Stimulated activated CD8-positive, alpha-beta memory T cell treated with anti-CD3 and anti-CD28 coated beads, Interleukin-7, amount 100 ng/mL, for 48 hours (primary cell): ENCODE data around the gene OVOL3.

Experiments used
- DNase-seq, 2 donors: peaks; one replicate each; pipeline ENCODE4 v3.0.0-alpha.2; 2020; ENCODE audit warnings: low read depth in 1 of 2; ENCODE audit errors: extremely low read depth in 1 of 2

Gene OVOL3

GRCh38 chr19:36099166-36099785 is 11.7 kb upstream of the OVOL3 start:
- no peak for DNase-seq

DNA sequence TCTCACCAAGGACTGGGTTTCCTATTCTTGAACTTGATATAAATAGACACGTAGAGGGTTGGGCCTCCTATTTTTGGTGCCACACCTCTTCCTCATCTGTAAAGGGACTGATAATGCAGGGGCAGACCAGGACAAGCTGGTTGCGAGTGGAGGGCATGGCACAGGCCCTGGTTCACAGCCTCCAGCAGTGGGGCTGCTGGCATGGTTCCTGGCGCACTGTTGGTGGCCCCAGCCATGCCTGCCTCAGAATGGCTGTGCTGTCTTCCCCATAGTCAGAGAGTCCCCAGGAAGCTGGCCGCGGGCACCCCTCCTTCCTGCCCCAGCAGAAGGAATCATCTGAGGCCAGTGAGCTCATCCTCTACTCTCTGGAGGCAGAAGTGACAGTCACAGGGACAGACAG is 10.5 kb upstream of the OVOL3 start:
- no peak for DNase-seq

GRCh38 chr19:36101550-36102327 is 9.2 kb upstream of the OVOL3 start:
- no peak for DNase-seq

DNA sequence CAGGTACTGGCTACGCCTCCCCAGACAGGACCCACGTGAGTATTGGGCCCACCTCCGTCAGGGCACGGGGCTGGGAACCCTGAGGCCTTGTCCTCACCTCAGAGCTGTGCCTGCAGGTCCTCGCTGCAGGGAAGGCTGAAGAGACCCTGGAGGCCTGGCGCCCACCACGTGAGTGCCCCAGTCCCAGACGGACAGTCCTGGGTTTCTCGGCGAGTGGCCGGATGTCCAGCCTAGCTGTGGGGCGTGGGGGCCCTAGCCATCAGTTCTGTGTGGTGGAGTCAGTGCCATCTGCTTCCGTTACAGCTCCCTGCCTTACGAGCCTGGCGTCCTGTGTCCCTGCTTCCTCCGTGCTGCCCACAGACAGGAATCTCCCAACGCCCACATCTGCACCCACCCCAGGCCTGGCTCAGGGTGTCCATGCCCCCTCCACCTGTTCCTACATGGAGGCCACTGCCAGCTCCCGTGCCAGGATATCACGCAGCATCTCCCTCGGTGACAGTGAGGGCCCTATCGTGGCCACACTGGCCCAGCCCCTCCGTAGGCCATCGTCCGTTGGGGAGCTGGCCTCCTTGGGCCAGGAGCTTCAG is 7.8 kb upstream of the OVOL3 start:
- DNase-seq: no peak

- no peak for DNase-seq
These were observed 6.9 kb upstream of the OVOL3 start for GRCh38 chr19:36103842-36104552.

- no peak for DNase-seq
These were observed 4.5 kb upstream of the OVOL3 start for GRCh38 chr19:36106441-36106840.

DNA sequence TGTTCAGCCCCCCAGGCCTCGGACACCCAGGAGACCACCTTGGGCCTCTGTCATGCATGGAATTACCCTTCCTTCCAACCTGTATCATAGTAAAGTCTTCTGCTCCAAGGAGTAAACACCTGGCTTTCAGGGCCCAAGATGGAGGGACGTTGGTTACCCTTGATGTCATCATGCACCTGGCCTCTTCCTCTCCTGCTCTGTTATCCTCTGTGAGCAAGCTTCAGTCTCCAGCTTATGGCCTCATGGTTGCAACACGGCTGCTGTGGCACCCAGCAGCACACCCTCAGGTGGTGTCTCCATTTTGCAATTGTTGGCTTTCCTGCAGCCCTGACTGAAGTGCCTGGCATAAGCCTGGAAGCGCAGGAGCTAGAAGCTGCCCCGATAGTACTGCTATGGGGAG is 4.0 kb upstream of the OVOL3 start:
- no peak for DNase-seq

DNA sequence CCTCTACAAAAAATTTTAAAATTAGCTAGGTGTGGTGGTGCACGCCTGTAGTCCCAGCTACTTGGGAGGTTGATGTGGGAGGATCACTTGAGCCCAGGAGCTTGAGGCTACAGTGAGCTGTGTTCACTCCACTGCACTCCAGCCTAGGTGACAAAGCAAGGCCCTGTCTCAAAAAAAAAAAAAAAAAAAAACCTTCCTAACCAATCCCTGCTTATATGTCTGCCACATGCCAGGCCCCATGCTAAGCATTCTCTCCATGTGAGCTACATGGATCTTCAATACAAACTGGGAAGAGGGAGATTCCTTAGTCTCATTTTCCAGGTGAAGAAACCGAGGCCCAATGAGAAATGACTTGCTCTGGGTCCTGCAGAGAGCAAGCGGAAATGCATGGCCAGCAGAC is 2.3 kb upstream of the OVOL3 start:
- DNase-seq: no peak

- no peak for DNase-seq
These were observed 227 bp downstream of the OVOL3 start for GRCh38 chr19:36111200-36111539.

DNA sequence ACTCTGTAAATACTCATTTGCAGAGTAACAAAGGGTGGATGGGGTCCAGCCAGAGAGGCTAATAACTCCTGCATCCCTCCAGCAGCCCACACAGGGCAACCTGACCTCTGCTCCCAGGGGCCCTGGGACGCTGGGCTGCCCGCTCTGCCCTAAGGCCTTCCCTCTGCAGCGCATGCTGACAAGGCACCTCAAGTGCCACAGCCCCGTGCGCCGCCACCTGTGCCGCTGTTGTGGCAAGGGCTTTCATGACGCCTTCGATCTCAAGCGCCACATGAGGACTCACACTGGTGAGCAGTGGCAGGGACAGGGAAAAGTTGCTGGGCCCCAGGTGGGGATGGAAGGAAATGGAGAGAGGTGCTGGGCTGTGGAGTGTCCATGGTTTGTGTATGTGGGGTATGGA is 1.7 kb downstream of the OVOL3 start:
- no peak for DNase-seq

DNA sequence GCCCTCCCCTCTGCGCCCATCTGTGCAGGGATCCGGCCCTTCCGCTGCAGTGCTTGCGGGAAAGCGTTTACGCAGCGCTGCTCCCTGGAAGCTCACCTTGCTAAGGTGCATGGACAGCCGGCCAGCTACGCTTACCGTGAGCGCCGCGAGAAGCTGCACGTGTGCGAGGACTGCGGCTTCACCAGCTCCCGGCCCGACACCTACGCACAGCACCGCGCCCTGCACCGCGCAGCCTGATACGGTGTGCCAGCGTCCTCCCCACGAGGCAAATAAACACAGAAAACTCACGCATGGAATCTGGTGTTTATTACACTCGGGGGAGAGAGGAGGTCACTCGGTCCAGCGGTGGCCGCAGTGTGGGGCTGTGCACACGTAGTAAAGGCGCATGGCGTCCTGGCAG is 2.5 kb downstream of the OVOL3 start:
- no peak for DNase-seq

DNA sequence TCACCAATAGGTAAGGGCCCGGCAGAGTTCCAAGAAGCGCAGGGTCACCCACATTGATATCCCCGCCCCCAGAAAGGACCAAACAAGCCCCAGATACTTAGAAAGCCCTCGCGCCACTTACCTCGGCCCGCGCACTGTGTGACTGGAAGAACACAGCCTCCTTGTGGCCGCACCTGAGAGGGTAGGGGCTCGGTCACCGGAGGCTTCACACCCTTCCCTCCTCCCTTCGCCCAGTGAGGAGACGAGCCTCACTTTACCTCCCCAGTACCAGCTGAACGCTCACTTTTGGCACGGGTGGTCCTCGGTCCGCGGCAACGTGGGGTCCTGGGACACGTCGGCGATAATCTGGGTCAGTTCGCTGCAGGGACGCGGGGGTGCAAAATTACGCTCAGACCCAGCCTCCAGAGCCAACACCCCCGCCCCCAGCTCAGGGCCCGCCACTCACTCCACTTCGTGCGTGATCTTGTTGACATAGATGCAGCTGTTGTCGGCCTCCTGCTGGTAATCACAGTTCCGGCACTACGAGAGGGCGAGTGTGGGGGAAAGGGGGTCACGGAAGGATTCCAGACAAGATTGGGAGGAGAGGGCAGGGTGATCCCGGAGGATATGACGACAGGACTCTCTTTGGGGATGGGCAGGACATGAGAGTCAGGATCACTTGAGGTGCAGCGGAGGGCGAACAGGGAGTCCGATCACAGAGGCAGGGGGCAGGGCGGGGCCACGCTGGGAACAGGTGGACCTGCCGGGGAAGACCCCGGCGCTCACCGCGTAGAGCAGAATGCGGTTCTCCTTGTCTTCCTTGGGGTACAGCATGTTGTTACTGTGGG is 3.2 kb downstream of the OVOL3 start:
- DNase-seq: no peak

DNA sequence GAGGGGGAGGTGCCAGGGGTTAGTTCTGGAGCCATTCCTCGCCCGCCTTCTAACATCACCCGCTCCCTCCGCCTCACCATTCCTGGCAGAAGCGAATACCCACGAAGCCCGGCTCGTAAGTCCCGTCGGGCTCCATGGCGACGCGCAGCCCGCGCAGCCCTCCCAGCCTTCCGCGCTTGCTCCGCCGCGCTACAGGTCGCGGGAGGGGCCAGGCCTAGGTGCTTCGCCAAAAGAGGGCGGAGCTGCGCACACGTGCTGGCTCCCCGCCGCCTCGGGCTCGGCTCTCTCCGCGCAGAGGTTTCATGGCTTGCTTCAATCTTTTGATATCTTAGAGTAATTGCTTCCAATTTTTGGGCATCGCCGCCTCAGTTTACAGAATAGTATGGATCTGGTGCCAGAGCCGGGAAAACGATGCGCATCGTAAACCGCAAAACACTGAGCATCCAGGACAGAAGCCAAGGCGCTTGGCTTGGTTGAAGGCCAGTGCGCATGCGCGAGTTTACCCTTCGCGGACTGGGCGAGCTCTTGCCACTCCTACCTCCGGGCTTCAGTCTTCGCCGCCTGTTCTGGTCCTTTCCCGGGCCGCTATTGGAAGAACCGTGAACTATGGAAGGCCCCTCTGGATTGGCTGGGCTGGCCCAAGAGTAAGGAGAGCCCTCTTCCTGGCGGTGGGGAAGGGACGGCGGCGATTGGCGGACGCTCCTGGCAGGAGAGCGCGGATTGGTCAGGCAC is 3.9 kb downstream of the OVOL3 start, which contains the start of gene POLR2I:
Gene POLR2I, minus strand, starts transcription at position 155 of the 732 bp plus-strand sequence. Its CDS starts 19 bp downstream, at position 136.
- DNase-seq: peak; percentile 96 to 99

DNA sequence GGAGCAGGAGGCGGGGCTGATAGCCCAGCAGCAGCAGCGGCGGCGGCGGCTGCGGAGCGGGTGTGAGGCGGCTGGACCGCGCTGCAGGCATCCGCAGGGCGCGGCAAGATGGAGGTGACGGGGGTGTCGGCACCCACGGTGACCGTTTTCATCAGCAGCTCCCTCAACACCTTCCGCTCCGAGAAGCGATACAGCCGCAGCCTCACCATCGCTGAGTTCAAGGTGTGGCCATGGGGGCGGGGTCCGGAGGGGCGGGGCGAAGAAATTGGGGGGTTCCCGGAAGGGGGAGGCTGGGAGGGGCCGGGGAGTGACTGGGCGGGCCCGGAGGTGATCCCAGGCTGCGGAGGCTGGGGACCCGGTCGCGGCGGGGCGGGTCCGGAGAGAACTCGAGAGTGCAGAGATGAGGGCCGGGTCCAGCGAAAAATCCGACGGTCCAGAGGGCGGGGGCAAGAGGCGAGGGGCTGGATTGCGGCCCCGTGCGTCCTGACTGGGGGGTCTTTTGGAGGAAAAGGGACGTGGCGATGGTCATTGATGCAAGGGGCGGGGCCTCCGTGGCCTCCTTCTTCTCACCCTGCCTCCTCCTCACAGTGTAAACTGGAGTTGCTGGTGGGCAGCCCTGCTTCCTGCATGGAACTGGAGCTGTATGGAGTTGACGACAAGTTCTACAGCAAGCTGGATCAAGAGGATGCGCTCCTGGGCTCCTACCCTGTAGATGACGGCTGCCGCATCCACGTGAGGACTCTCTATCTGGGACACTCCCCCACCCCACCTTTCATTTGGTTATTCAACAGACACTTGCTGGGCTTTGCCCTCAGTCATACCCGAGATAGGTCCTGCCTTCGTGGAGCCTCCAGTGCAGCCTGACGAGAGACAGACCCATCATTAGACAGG is 4.8 kb downstream of the OVOL3 start, which contains the start of gene TBCB:
Gene TBCB, plus strand, starts transcription at position 16 of the 891 bp plus-strand sequence. Its CDS starts 93 bp downstream, at position 109.
- DNase-seq: peak; percentile 73 to 77

- no peak for DNase-seq
These were observed 5.3 kb downstream of the OVOL3 start for GRCh38 chr19:36116344-36116637.

GRCh38 chr19:36120092-36120983 is 9.4 kb downstream of the OVOL3 start:
- DNase-seq: no peak

DNA sequence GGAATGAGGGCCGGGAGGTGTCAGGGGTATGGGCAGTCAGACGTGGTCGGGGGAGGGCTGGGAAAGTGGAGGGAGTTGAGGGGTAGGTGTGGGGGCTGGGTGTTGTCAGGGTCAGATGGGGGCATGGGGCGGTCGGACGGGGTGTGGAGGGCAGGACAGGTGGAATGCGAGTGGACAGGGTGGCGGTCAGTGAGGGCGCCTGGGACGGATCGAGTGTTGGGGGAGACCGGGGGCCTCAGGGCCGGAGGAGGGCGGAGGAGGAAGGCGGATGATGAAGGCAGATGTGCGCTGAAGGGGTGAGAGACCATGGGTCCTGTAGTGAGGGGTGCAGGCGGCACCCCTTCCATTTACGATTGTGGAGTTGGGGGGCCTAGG is 10.0 kb downstream of the OVOL3 start:
- no peak for DNase-seq

DNA sequence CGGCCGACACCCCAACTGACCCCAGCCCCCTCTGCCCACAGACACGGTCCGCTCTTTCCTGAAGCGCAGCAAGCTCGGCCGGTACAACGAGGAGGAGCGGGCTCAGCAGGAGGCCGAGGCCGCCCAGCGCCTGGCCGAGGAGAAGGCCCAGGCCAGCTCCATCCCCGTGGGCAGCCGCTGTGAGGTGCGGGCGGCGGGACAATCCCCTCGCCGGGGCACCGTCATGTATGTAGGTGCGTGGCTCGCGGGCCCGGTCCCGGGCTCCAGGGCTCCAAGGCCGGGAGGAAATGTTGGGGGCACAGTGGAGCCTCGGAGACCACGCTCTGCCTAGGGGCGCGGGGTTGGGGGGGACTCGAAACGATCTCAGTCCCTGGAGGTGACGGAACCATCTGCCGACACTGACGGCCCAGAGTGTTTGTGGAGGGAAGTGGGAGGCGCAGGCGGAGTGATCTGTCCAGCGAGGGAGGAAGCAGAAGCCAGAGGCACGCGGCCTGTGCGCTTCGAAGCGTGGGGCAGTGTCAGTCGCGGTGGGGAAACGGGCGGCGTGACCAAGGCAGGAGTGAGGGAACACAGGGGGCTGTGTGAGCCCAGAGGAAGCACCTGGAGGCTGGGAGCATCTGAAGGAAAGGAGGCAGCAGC is 10.7 kb downstream of the OVOL3 start:
- no peak for DNase-seq
